Caki2 (cell line): ENCODE results near the gene GRAMD2A. TPM values are rescaled to one million over a fixed set of nuclear protein-coding genes. Genes with fewer than 3 reads are reported as not detected.

Source experiments
- DNase-seq: peaks from one replicate; pipeline ENCODE4 v3.0.0-alpha.2; 2015; ENCODE audit warnings: low read depth
- in situ Hi-C: cut with HindIII; loops from 2 replicates; pipeline ENCODE4 v1.10.0; 2016; ENCODE audit warnings: low sequenced_read_pairs, low pct_unique_long_range_greater_than_20kb, mixed read lengths
- total RNA-seq: library from RNA; depleted of rRNA; stranded (reverse); fragments of >200 nt; shearing (Covaris generic); gene quantifications from 2 replicates; pipeline ENCODE4 v1.2.3, GENCODE V29; 2014; ENCODE audit warnings: low replicate concordance

Gene GRAMD2A
- total RNA-seq, 1 experiment from 2014 or later, result 0.47 TPM

- DNase-seq, result no peak
These were observed 1.1 kb downstream of the GRAMD2A start for GRCh38 chr15:72196409-72197040.

GRCh38 chr15:72195101-72195511 lies 2.5 kb downstream of the GRAMD2A start:
- no peak for DNase-seq
- in situ Hi-C loops, result no loop called here

More at GRCh38 chr15:72196409-72197040, 1.1 kb downstream of the GRAMD2A start:
- in situ Hi-C loops, result no loop called here

DNA sequence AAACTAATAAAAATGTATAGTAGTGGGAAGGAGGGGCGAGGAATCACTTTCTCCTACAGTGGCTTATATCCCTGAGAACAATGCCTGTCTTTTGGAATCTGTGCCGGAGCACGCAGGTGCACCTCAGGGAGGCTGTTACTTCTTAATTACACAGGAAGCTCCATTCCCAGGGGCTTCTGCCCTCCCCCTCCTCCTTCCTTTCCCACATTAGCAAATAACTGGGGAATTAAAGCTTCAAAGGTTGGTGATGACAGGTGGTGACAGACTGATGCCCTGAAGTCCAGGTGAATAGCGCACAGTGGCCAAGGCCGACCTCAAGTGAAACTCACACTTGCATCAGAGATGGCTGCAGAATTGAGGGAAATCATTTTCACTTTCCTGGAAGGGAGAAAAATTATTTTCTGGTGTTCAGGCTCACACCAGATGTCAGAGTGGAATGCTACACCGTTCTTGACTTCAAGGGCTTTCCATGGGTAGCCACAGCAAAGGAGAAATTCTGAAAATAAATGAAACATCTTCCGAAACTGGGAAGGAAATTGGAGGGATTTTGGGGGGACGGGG lies 3.7 kb downstream of the GRAMD2A start:
- DNase-seq, result no peak
- in situ Hi-C loops, result no loop called here

- DNase-seq, result no peak
- in situ Hi-C loops, result no loop called here
These were observed 5.2 kb downstream of the GRAMD2A start for GRCh38 chr15:72192416-72192815.

DNA sequence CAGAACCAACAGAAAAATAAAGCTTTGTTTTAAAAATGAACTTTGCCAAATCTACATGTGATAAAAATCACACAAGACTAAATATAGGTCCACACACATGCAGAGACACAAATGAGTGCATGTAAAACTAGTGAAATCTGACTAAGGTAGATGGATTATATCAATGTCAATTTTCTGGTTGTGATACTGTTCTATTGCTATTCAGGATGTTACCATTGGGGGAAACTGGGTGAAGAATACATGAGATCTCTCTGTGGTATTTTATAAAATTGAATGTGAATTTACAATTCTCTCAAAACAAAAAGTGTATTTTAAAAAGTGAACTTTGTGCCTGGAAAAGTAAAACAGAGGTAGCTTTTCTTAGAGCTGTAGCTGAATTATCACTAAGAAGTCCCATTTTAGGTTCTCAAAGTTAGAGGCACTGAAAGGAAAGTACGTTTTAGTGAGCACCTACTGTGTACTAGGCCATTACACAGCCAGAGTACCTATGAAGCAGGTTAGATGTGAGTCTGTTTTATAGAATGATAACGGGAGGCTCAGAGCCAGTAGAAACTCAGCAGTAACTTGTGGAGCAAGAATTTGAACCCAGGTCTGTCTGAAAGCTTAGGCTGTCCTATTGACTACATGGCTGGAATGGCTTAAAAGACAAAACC lies 8.2 kb downstream of the GRAMD2A start:
- in situ Hi-C loops, result no loop called here
- DNase-seq, result no peak

- DNase-seq, result peak; percentile 73
- in situ Hi-C loops, result no loop called here
These were observed 13.3 kb downstream of the GRAMD2A start for GRCh38 chr15:72184165-72184811.

DNA sequence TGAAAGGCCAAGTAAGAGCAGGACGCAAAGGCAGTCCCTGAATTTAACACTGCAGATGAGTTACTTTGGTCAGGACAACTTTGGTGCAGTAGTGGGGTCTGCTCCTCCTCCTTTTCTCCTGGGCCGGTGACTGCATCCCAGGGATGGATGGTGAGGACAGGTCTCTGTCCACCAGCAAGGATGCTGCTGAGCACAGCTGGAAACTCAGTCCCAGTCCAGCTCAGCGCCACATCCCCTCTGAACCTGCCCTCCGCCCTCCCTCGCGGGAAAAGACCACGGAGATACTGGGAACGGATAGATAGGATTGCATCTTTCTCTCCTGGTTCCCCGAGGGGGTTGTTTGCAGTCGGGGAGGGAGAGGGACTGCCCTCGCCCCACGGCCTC lies 13.8 kb downstream of the GRAMD2A start:
- no peak for DNase-seq
- in situ Hi-C loops, result no loop called here

GRCh38 chr15:72182673-72183072 lies 14.9 kb downstream of the GRAMD2A start:
- no peak for DNase-seq
- in situ Hi-C loops, result no loop called here

GRCh38 chr15:72182244-72182643 lies 15.3 kb downstream of the GRAMD2A start:
- in situ Hi-C loops, result no loop called here
- DNase-seq, result no peak

DNA sequence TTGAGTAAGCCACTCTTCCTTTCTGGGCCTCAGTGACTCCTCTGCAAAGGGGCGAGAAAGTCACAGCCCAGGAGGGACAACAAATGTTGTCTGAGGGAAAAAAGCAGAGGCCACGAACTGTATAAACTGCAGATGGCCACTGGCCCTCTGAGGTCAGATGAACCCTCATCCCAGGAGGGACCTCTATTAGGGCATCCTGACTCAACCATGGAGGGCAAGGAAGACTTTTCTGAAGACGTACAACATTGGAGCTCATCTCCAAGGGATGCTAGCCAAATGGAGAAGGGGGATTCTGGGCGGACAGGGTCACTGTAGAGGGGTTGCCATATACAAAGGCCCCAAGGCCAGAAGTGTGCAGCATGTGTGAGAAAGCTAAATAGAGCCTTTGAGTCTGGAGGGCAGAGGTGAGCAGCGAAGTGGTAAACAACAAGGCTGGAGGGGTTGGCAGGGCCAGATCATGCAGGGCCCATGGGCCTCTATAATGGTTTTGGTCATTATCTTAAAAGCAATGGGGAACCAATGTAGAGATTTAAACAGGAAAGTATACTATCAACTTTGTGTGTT lies 16.7 kb downstream of the GRAMD2A start:
- in situ Hi-C loops, result no loop called here
- no peak for DNase-seq

GRCh38 chr15:72179950-72180581 lies 17.5 kb downstream of the GRAMD2A start:
- DNase-seq, result no peak
- in situ Hi-C loops, result no loop called here

DNA sequence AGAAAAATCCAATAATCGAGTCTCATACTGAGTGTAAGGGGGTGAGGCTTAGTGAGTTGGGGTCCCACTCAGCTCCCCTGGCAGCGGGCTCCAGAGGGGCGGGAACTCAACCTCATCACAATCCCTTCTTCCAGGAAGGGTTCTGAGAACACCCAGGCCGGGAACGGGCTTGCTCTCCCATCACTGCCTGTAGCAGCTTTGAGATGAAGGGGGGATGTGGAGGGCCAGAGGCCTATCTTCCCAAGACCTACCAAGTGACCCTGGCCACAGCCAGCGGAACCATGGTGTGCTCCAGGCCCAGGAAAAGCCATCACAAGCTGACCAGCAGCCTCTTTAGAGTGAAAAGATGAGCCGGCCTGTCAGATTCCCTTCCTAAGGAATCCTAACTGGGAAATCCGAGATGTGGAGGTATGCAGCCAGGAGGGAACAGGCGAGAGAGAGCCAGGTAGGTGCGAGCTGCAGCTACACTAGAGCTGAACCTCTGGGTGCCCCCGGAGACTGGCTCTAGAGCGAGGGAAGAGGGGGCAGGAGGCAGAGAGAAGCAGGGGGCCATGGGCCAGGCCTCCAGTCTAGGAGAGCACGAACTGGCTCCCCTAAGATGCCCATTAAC lies 18.5 kb downstream of the GRAMD2A start:
- in situ Hi-C loops, result no loop called here
- no peak for DNase-seq

DNA sequence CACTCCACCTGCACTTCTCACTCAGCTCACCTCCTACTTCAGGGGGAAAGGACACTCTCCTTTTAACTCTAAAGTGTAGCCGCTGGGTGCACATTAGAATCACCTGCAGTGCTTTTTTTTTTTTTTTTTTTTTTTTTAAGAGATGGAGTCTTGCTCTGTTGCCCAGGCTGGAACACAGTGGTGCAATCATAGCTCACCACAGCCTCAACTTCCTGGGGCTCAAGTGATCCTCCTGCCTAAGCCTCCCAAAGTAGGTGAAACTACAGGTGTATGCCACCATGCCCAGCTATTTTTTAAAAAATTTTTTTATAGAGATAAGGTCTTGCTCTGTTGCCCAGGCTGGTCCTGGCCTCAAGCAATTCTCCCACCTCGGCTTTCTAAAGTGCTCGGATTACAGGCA lies 20.8 kb downstream of the GRAMD2A start:
- DNase-seq, result no peak
- in situ Hi-C loops, result no loop called here

- in situ Hi-C loops, result no loop called here
These were observed 21.4 kb downstream of the GRAMD2A start for GRCh38 chr15:72176159-72176558.

GRCh38 chr15:72175186-72176044 lies 22.2 kb downstream of the GRAMD2A start:
- DNase-seq, result no peak
- in situ Hi-C loops, result no loop called here

More at GRCh38 chr15:72176159-72176558, 21.4 kb downstream of the GRAMD2A start:
- DNase-seq, result peak; percentile 13

- in situ Hi-C loops, result no loop called here
- no peak for DNase-seq
These were observed 22.9 kb downstream of the GRAMD2A start for GRCh38 chr15:72174551-72175165.
